ENCODE data around the gene TMEM217.

- TF ChIP-seq CTCF (IDR thresholded peaks at IDR 0.05) (no peak), POLR2A (IDR thresholded peaks at IDR 0.05) (no peak)
These were observed 41.0 kb upstream of the TMEM217 start for GRCh38 chr6:37298958-37299357.

All from testis (tissue), 2 donors.